AG04449 (cell line): ENCODE results near the gene GAS2L2.

ENCODE experiments used
- CTCF ChIA-PET: fragments of 350-600 bp; formaldehyde crosslinking; extraction: SDS; loops from one replicate; lab custom pipeline; 2021; ENCODE audit warnings: antibody characterized with exemption; lab: Yijun Ruan, JAX
- POLR2A ChIA-PET: fragments of 400-600, 350-600 bp; formaldehyde crosslinking; extraction: SDS; loops from one replicate; lab custom pipeline; 2020; ENCODE audit warnings: antibody characterized with exemption, inconsistent platforms; lab: Yijun Ruan, JAX
- DNase-seq: peaks from one replicate; pipeline ENCODE4 v3.0.0-alpha.2; 2010; ENCODE audit warnings: low read depth, low spot score
- H3K4me3 ChIP-seq: 2 replicates; pipeline ENCODE4 v1.5.1; 2011; ENCODE audit warnings: low read depth, mild to moderate bottlenecking, control low read depth, low read length
- CTCF ChIP-seq: IDR thresholded peaks from one replicate; pipeline ENCODE4 v1.5.1; 2011; ENCODE audit warnings: mild to moderate bottlenecking, moderate library complexity, low read length, control low read depth, inconsistent platforms; ENCODE audit not compliant: insufficient read depth; ENCODE audit errors: missing control alignments

GAS2L2 gene

GRCh38 chr17:35738519-35739133 lies 14.4 kb downstream of the GAS2L2 start:
- H3K4me3 ChIP-seq = no peak overlapping the region
- no peak for TF ChIP-seq CTCF
- no peak for DNase-seq
- POLR2A ChIA-PET = no interaction called here
- CTCF ChIA-PET = interaction anchor here (0.7 to 6.5 kb wide), 4 partner anchors 8 to 126 kb away, joined by 3 to 51 read pairs (median 10); no protein-coding TSS in a partner anchor

GRCh38 chr17:35736236-35736635 lies 16.8 kb downstream of the GAS2L2 start:
- H3K4me3 ChIP-seq = no peak overlapping the region
- no peak for DNase-seq
- TF ChIP-seq CTCF = no peak
- ChIA-PET POLR2A (no interaction called here), CTCF (interaction anchor here (1.1 to 6.5 kb wide), 3 partner anchors 11 to 123 kb away, joined by 3 to 51 read pairs (median 15); no protein-coding TSS in a partner anchor)

- H3K4me3 ChIP-seq = no peak overlapping the region
- no peak for TF ChIP-seq CTCF
- DNase-seq = no peak
- POLR2A ChIA-PET = no interaction called here
- CTCF ChIA-PET = interaction anchor here (2.1 to 6.5 kb wide), 3 partner anchors 12 to 122 kb away, joined by 7 to 51 read pairs (median 15); no protein-coding TSS in a partner anchor
Measured at GRCh38 chr17:35735036-35735805, 17.8 kb downstream of the GAS2L2 start.

GRCh38 chr17:35734396-35734795 lies 18.6 kb downstream of the GAS2L2 start:
- ChIA-PET CTCF (interaction anchor here (2.1 to 6.5 kb wide), 3 partner anchors 13 to 121 kb away, joined by 7 to 43 read pairs (median 9); no protein-coding TSS in a partner anchor), POLR2A (no interaction called here)
- TF ChIP-seq CTCF = no peak
- no peak for DNase-seq
- H3K4me3 ChIP-seq = no peak overlapping the region

- DNase-seq = no peak
- no peak overlapping the region for H3K4me3 ChIP-seq
- POLR2A ChIA-PET = no interaction called here
- CTCF ChIA-PET = interaction anchor here (1.7 to 6.5 kb wide), 4 partner anchors 11 to 120 kb away, joined by 7 to 43 read pairs (median 8); no protein-coding TSS in a partner anchor
- no peak for TF ChIP-seq CTCF
Measured at GRCh38 chr17:35733366-35733765, 19.7 kb downstream of the GAS2L2 start.

- DNase-seq = no peak
- no peak for TF ChIP-seq CTCF
- ChIA-PET POLR2A (no interaction called here), CTCF (interaction anchor here (1.7 to 6.5 kb wide), 4 partner anchors 11 to 119 kb away, joined by 7 to 43 read pairs (median 8); no protein-coding TSS in a partner anchor)
- H3K4me3 ChIP-seq = peak overlapping the region; percentile 6; the same call in 1 of the 2 replicates
Measured at GRCh38 chr17:35732806-35733136, 20.3 kb downstream of the GAS2L2 start.
